Bladder microvascular endothelial cell (primary cell): Measurements from ENCODE around the gene NPY2R. TPM values are rescaled to one million over a fixed set of nuclear protein-coding genes. Genes with fewer than 3 reads are reported as not detected.

Source experiments
- total RNA-seq: library from RNA; depleted of rRNA; stranded (reverse); fragments of >200 nt; gene quantifications from 2 replicates; pipeline ENCODE4 v1.2.3, GENCODE V29; 2014

The NPY2R gene, protein sequence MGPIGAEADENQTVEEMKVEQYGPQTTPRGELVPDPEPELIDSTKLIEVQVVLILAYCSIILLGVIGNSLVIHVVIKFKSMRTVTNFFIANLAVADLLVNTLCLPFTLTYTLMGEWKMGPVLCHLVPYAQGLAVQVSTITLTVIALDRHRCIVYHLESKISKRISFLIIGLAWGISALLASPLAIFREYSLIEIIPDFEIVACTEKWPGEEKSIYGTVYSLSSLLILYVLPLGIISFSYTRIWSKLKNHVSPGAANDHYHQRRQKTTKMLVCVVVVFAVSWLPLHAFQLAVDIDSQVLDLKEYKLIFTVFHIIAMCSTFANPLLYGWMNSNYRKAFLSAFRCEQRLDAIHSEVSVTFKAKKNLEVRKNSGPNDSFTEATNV
- 0.13 TPM in 1 of 2 replicates, not detected in the other for total RNA-seq

DNA sequence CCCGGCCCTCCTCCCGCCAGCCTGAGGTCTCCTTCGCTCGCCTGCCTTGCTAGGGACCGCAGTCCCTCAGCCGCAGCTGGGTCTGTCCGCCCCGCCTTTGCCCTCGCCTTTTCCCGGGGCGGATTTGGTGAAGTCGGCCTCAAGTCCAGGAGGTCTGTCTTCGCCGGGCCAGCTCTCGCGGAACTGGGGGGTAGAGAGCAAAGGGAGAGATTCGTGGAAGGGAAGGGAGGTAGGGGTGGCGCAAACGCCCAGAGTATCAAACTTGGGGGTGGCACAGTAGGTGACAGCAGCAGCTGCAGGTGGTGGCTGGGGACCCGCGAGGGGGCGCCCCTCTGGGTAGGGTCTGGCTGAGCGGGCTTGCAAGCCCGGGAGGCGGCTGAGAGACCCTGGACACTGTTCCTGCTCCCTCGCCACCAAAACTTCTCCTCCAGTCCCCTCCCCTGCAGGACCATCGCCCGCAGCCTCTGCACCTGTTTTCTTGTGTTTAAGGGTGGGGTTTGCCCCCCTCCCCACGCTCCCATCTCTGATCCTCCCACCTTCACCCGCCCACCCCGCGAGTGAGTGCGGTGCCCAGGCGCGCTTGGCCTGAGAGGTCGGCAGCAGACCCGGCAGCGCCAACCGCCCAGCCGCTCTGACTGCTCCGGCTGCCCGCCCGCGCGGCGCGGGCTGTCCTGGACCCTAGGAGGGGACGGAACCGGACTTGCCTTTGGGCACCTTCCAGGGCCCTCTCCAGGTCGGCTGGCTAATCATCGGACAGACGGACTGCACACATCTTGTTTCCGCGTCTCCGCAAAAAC, at the start of gene NPY2R:
NPY2R (plus strand) TSS at position 379 of the 797 bp plus-strand sequence. CDS start 5,304 bp downstream, outside the sequence.

Other genes with a start within 250 kb of the NPY2R start
- under 0.01 and 0.31 TPM in 2 replicates for gene MAP9, start 168.3 kb downstream of the NPY2R start, total RNA-seq